HPDE6-E6E7 (cell line): Measurements from ENCODE around the gene MRPS26.
"Not testable (repeated sequence)": the region's sequence is repeated elsewhere in the genome, so short reads cannot be mapped to it uniquely, and the experiment has no call there.

Experiments used
- DNase-seq: peaks from one replicate; pipeline ENCODE4 v3.0.0; 2011; ENCODE audit warnings: missing footprints; ENCODE audit errors: extremely low spot score

MRPS26 gene

GRCh38 chr20:3042625-3043024, 3.2 kb upstream of the MRPS26 start:
- no peak for DNase-seq

- DNase-seq, result no peak
These were observed 2.5 kb upstream of the MRPS26 start, which contains the start of gene GNRH2 for GRCh38 chr20:3043322-3043721. Gene GNRH2, plus strand, starts transcription at chr20:3043622. Its CDS starts 793 bp downstream, at chr20:3044415.

DNA sequence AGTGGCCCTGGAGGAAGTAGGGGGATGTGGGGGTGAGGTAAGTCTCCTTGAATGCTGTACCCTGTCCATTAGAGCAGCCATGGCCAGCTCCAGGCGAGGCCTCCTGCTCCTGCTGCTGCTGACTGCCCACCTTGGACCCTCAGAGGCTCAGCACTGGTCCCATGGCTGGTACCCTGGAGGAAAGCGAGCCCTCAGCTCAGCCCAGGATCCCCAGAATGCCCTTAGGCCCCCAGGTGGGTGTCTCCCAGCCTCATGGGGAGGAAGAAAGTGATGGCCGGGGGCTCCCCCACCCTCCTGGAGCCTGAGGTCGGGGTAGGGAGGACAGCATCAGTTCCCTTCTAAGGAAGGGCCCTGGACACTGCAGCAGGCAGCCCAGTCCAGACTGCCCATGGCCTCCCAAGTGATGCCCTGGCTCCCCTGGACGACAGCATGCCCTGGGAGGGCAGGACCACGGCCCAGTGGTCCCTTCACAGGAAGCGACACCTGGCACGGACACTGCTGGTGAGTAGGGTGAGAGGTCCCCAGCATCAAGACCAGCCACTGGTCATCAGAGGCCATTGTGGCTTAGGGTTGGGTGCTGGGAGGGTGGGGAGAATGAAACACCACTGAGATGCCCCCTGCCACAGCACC, 1.4 kb upstream of the MRPS26 start:
- DNase-seq, result no peak

- DNase-seq, result peak; percentile 88
These were observed 623 bp upstream of the MRPS26 start for GRCh38 chr20:3045042-3045815.

- DNase-seq, result peak; percentile 58
These were observed 1.0 kb downstream of the MRPS26 start for GRCh38 chr20:3046677-3047462.

DNA sequence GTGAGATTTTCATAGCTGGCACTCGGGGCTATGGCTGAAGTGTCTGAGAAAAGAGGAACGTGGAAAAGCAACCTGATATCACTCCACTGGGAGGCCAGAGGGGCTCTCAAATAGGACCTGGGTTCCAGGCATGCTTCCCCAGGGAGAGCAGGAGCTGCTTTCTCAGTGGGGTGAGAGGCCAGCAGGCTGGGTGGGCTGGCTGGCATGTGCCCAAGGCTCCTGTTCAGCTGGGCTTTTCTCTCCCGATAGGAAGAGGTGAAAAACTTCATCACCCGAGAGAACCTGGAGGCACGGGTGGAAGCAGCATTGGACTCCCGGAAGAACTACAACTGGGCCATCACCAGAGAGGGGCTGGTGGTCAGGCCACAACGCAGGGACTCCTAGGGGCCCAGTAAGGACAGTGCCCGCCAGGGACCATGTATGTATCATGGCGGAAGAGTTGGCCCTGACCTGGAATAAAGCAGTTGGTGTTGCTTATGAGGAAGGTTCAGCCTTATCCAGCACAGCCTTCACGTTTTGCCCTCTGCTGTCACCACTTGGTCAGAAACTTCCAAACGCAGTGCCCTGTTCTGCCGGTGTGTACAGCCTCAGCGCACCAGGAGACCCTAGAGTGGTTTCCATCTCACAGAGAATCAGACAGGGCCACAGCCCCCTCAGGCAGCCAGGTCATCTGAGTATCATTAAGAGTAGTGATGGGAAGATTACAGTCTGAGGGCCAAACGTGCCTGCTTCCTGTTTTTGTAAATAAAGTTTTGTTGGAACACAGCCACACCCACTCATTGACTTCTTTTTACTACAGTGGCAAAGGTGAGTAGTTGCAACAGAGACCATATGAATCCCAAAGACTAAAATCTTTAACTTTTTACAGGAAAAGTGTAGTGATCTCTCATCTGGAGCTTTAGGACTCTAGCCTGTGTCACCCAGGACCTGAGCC, 1.9 kb downstream of the MRPS26 start:
- no peak for DNase-seq

GRCh38 chr20:3051385-3052019, 5.7 kb downstream of the MRPS26 start:
- no peak for DNase-seq

DNA sequence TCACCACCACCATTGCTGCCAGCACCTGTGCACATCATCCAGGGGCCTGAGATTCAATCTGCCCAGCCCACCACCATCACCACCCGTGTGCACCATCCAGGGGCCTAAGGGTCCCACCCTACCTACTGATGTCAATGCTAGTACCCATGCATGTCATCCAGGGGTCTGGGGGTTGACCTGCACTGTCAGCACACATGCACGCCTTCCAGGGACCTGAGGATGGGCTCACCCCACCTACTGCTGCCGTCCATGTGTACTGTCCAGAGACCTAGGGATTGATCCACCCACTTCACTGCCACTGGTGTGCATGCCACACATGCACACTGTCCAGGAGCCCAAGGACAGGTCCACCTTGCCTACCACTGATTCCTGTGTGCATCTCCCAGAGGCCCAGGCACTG, 13.6 kb downstream of the MRPS26 start:
- DNase-seq, result no peak

GRCh38 chr20:3064119-3064518, 18.3 kb downstream of the MRPS26 start:
- DNase-seq, result not testable (repeated sequence)

- no peak for DNase-seq
These were observed 21.5 kb downstream of the MRPS26 start for GRCh38 chr20:3067139-3068014.

DNA sequence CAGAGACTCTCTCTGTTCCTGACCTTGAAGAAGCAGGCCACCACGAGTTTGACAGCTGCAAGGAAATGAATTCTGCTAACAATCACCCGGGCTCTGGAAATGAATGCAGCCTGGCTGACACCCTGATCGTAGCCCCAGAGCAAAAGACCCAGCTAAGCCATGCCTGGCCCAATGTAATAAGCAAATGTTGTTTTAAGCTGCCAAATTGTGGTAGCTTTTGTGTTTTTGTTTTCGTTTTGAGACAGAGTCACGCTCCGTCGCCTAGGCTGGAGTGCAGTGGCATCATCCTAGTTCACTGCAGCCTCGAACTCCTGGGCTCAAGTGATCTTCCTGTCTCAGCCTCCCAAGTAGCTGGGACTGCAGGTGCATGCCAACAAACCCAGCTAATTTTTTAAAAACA, 22.2 kb downstream of the MRPS26 start:
- DNase-seq, result no peak

- DNase-seq, result no peak
These were observed 23.4 kb downstream of the MRPS26 start for GRCh38 chr20:3068986-3069900.

GRCh38 chr20:3070725-3071124, 24.9 kb downstream of the MRPS26 start:
- DNase-seq, result no peak

GRCh38 chr20:3071266-3071609, 25.4 kb downstream of the MRPS26 start:
- no peak for DNase-seq

DNA sequence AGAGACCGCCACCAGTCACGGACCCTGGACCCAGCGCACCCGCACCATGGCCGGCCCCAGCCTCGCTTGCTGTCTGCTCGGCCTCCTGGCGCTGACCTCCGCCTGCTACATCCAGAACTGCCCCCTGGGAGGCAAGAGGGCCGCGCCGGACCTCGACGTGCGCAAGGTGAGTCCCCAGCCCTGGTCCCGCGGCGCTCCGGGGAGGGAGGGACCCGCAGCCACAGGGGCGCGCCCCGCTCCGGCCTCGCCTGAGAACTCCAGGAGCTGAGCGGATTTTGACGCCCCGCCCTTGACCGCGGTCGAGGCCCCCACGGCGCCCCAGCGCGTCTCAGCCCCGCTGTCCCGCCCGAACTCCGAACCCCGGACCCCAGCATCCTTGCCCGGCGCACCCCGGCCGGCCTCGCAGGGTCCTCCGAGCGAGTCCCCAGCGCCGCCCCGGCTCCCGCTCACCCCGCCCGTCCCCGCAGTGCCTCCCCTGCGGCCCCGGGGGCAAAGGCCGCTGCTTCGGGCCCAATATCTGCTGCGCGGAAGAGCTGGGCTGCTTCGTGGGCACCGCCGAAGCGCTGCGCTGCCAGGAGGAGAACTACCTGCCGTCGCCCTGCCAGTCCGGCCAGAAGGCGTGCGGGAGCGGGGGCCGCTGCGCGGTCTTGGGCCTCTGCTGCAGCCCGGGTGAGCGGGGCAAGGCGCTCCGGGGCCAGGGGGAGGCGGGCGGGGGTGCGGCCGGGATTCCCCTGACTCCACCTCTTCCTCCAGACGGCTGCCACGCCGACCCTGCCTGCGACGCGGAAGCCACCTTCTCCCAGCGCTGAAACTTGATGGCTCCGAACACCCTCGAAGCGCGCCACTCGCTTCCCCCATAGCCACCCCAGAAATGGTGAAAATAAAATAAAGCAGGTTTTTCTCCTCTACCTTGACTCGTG, 26.0 kb downstream of the MRPS26 start, which contains the start of gene OXT:
TSS of gene OXT (plus strand) at position 11 of the 920 bp plus-strand sequence. CDS start at position 47, 36 bp downstream.
- DNase-seq, result no peak

- no peak for DNase-seq
These were observed 26.8 kb downstream of the MRPS26 start for GRCh38 chr20:3072530-3073250.

DNA sequence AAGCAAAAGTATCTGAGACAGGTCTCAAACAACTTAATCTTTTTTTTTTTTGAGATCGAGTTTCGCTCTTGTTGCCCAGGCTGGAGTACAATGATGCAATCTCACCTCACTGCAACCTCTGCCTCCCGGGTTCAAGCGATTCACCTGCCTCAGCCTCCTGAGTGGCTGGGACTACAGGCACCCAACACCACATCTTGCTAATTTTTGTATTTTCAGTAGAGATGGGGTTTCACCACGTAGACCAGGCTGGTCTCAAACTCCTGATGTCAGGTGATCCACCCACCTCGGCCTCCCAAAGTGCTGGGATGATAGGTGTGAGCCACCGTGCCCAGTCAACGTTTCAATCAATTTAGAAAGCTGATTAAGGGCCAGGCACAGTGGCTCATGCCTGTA, 27.4 kb downstream of the MRPS26 start:
- not testable (repeated sequence) for DNase-seq
